HG03097 (cell line): ENCODE data around the gene PTDSS2.
A peak's percentile ranks its signal among the peaks of the same experiment; 100 is the strongest.

Experiments used
- ATAC-seq: cut with Tn5 transposase; IDR thresholded peaks from one replicate; pipeline ENCODE4 v1.9.1; 2021; ENCODE audit not compliant: unreplicated experiment, low FRiP score

Gene PTDSS2

DNA sequence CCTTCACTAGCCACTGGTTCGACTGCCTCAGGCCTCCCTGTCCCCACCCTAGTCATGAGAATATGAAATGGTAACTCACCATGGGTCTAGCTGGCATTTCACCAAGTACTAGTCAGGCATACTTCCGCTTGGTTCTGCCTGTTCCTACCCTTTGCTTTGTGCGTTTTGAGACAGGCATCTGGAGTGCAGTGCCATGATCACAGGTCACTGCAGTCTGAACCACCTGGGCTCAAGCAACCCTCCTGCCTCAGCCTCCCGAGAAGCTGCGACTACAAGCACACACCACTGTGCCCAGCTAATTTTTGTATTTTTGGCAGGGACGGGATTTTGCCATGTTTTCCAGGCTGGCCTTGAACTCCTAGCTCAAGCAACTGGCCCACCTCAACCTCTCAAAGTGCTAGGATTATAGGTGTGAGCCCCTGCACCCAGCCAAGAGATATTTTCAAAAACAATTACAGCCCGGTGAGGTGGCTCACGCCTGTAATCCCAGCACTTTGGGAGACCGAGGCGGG is 71.2 kb downstream of the PTDSS2 start:
- ATAC-seq: no peak

DNA sequence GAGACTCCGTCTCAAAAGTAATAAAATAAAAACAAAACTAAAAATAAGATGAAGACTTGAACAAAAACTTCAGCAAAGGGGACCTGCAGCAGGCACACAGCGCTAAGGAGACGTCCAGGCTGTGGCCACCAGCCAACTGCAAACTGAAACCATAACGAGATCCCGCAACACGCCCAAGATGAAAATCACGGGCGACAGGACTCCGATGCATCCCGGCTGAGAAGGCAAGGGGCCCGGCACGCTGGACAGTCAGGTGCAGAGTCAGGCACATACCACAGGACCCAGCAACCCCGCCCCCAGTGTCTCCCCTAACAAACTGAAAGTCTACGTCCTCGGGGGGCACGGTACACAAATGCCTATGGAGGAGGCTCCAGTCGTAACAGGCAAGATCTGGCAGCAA is 76.1 kb downstream of the PTDSS2 start:
- ATAC-seq: no peak

DNA sequence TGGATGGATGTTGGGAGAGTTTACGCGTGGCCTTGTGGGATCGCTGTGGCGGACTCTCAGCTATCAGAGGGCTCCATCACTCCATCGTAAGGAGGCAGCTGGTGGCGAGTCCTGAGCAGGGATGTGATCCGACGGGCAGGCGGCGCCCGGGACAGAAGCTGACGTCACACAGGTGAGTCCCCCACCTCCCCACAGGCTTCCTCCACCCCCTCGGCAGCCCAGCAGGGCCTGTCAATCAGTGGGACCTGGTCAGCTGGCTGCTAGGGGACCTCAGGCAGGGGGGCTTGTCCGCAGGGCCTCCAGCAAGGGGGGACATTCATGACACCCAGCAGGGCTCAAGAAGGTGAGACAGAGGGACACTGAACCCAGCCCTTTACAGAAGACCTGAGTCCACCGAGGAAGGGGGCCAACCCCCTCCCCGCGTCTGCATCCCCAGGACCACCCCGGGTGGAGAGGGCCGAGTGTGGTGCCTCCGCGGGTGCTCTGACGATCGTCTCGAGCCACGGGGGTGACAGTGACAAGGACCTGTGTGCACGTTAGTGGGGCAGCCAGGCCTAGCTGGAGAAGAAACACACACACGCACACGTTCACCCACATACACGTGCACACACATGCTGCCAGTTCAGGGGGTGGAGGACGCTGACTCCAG is 78.2 kb downstream of the PTDSS2 start:
- ATAC-seq: no peak

DNA sequence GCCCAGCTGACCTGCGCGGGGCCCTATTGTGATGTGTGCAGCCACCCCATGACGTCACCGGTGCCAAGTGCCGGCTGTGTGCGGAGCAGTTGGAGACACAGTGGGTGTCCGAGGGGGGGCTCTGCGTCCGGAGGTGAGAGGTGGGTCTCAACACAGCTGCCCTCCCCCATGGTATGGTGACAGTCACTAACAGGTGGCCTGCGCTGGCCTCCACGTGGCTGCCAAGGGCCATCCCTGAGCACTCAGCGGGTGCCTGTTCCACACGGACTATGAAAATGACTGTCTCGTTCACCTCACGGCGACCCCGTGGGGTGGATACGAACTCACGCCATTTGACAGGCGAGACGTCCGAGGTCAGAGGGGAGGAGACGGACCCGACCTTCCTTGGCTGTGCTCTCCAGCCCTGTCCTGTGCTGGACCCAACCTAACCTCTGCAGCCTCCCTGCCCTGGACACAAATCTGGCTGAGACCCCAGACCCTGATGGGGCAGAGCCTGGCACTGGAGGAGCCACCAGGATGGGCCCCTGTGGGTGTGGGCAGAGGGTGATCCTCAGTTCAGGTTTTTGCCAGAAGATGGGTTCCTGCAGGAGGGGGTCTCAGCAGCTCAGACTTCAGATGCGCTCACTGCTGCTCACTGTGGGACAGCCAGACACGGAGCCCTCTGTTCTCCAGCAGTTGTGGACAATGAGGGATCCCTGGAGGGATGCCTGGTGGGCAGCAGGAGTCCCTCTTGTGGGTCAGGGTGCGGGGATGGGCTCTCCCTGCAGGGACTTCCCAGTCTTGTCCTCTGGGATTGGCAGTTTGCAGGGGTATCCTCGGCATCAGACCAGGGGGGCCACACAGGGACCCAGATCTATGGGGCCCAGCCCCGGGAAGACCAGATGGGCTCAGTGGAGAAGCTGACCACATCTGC is 79.0 kb downstream of the PTDSS2 start:
- no peak for ATAC-seq

DNA sequence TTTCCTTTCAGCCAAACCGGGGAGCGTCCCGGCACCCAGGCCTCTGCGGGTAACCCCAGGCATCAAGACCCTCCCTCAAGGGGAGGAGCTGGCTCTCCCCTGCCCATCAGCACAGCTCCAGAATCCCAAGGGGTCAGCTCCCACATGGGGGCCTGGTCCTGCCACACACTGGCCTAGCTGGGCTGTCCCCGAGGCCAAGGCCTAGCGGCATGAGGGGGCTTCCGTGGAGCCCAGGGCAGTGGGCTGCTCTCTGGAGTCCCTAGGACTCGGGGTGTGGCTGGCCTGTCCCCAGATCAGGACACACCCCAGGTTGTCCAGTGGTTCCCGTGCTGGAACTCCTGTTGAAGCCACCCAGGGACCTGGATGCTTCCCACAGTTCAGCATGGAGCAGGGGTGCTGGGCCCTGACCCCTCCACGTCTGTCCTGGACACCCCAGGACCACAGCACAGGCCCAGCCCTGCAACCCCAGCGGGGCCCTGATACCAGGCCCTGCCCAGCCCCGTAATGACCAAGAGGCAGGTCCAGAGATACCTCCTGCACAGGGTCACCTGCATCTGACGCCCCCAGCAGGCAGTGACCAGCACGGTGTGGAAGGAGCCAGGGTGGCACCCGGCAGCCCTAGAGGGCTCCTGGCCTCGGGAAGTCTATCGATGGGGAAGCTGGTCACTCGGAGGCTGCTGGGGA is 79.8 kb downstream of the PTDSS2 start:
- no peak for ATAC-seq

DNA sequence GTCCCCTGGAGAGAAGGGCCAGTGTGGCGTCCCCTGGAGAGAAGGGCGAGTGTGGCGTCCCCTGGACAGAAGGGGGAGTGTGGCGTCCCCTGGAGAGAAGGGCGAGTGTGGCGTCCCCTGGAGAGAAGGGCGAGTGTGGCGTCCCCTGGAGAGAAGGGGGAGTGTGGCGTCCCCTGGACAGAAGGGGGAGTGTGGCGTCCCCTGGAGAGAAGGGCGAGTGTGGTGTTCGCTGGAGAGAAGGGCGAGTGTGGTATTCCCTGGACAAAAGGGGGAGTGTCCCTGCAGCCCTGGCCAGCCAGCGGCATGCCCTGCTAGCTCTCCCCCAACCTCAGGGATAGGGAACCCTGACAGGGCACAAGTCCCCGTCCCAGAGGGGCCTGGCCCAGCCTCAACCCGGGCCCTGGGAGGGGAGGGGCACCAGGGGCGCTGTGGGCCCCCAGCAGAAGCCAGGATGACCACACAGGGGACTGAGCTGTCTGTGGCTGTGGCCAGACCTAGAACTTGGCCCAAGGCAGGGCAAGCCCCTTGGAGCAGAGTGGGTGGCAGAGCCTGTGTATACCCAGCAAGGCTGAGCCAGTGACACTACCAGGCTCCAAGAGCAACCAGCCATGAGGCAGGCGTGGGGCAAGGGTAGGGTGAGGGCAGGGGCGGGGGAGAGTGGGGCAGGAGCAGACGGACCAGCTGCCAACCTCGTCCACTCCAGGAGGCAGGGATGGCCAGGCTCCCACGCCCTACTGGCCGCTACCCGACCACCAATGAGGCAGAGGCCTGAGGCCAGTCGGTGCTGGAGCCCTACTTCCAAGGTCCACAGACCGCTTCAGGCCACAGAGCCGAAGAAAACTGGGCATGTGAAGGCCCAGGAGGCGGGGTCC is 81.1 kb downstream of the PTDSS2 start:
- no peak for ATAC-seq

DNA sequence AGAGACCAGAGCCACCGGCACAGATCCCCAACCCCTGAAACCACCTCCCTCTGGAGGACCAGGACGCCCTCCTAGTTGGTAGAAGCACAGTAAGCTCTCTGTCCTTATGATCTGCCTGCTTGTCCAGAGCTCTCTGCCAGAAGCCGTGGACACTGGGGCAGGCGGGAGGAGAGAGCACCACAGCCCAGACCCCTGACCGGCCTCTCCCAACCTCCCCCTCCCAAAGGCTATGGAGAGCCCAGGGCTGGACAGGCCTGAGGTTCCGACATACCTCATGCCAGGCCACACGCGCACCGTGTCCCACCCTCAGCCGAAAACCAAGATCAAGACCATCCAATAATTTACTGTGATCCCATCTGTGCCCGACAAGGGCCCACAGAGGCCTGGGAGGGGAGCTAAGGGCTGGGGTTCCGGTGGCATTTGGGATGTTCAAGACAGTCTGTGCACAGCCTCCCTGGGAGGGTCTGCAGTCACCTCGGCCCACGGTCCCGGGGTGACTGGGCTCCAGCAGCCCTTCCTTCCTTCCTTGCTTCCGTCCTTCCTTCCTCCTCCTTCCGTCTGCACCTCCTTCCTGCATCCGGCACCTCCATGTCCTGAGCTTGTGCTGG is 81.9 kb downstream of the PTDSS2 start:
- no peak for ATAC-seq

DNA sequence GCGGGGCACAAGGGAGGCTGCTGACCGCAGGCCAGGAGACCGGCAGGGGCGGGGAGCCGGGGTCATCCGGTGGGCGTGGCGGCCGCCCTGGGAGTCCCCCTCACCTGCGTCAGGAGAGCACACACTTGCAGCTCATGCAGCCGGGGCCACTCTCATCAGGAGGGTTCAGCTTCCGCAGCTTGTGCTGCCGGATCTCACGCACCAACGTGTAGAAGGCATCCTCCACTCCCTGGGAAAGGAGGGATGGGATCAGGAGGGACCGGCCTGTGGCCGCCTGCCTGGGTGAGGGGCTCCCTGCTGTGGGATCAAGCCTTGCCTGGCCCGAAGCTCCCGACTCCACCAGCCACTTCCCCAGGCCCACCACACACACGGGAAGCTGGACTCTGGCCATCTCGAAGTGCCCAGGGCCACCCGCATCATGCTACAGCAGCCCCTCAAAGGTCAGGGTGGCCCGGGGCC is 82.5 kb downstream of the PTDSS2 start:
- ATAC-seq: no peak

DNA sequence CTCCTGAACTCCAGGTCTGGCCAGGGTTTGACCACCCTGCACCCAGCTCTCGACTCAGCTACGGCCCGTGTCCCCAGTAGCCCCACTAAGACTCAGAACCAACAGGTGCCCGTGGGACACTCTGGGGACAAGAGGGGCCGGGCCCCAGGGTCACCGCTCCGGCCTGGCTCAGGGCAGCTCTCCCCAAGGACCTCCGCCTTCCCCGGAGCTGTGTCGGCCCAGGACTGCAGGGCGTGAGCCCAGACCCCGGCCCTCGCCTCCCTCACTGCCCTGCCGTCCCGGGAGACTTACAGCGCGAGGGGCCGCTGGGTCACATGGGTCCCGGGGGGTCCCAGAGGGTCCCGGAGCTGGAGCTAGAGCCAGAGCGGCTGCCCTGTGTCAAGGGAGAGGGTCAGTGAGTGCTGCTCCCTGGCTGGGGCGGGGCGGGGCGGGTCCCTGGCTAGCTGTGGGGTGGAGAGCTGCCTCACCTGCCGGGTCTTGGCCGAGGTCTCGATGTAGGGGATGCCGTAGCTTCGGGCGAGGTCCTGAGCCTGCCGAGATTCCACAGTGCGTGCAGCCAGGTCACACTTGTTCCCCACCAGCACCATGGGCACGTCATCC is 83.0 kb downstream of the PTDSS2 start:
- ATAC-seq: no peak

DNA sequence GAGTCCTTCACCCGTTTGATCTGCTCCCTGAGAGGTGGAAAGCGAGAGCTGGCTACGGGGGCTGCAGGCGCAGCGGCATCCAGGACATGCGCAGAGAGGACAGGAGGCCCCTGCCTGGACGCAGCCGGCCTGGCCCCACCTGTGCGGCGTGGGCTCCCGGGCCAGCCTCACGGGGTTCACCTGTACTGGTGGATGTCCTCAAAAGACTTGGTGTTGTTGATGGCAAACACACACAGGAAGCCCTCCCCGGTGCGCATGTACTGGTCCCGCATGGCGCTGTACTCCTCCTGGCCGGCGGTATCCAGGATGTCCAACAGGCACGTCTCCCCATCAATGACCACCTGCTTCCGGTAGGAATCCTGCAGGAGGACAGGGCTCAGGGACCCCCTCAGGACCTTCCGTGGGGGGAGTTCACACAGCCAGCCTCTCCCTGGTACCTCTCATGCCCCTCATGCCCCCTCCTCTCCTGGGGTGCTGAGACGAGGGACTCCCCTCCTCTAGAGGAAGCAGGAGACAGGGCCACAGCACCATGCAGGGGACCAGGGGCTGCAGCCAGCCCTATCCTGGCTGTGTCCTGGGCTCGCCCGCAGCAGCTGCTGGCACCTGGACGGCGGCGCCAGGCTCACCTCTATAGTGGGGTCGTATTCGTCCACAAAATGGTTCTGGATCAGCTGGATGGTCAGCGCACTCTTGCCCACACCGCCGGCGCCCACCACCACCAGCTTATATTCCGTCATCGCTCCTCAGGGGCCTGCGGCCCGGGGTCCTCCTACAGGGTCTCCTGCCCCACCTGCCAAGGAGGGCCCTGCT is 83.7 kb downstream of the PTDSS2 start:
- ATAC-seq: no peak

DNA sequence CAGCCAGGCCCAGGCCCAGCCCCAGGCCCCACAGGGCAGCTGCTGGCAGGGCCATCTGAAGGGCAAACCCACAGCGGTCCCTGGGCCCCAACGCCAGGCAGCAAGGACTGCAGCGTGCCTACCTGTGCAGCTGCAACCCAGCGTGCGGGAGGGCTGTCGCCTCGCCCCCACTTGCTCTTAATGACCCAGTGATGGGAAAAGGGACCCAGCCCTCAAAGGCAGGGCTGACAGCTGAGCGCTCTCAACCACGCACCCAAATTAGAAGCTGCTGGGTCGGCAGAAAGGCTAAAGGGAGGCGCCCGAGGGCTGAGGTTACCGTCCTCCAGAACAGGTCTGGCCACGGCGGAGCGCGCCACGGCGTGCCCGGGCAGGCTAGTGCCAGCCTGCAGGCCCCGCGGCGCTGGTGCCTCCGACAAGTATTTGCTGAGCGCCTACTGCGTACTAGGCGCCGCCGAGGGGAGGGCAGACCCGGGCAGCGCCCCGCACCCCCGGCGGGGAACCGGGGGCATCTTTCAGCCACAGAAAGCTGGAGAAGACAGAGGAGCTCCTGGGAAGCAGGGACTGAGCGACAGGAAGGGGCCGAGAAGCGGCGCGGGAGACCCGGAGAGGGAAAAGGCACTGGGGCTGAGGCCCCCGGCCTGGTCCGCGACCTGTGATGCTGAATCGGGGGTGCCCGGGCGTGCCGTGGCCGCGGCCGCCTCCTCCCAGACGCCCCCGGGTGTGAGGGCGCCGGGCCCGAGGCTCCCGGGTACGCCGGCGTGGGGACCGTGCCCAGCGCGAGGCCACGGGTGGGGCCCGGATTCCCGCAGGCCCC is 84.5 kb downstream of the PTDSS2 start:
- no peak for ATAC-seq

DNA sequence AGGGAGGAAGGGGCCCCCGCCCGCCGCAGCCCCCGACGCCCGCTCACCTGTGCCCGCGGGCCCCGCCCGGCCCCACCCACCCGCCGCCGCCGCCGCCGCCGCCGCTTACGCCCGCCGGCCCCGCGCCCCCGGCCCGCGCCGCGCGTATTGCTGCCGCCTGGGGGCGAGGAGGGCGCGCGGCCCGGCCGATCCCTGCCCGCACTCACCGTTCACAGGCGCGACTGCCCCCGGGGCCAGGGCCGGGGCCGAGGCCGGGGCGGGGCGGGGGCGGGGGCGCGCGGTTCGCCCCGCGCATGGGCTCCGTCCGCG is 85.1 kb downstream of the PTDSS2 start:
- ATAC-seq: no peak

DNA sequence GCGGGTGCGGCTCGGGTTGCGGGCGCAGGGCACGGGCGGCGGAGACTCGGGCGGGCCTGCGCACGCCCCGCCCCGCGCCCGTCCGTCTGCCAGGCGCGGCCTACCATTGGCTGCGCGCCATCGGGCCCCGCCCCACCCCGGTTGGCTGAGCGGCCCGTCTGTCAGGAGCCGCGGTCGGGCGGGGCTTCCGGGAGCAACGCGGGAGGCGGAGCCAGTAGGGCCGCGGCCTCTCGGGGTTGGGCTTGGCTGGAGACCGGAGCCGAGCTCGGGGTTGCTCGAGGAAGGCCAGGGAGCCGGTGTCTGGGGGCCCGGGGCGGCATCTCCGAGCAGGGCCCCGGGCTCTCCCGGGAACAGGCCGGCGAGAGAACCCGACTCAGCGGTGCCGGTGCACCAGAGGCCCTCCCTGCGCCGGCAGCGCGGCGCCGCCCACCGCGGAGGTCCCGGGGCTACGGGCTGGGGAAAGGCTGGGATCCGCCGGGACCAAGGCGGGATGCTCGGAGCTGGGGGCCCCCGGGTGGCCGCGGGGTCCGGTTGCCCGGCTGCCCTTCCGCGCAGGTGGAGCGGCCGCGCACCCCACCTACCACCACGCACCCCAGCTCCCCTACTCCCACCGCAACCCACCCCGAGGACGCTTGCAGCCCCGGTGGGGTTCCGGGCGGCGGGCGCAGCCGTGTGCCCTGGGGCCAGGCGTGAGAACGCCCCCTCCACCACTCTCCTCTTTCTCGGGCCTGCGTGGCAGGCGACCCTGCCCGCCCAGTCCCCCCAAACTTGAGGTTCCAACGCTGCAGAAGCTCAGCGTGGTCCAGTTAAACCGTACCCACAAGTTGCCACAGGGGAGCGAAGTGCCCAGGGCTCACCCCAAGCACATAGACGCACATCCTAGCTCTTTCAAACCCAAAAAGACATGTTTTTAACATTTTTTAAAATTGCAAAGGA is 85.7 kb downstream of the PTDSS2 start, which contains the start of gene HRAS:
Gene HRAS, minus strand, starts transcription at position 58 of the 936 bp plus-strand sequence.
- ATAC-seq: peak; percentile 75

DNA sequence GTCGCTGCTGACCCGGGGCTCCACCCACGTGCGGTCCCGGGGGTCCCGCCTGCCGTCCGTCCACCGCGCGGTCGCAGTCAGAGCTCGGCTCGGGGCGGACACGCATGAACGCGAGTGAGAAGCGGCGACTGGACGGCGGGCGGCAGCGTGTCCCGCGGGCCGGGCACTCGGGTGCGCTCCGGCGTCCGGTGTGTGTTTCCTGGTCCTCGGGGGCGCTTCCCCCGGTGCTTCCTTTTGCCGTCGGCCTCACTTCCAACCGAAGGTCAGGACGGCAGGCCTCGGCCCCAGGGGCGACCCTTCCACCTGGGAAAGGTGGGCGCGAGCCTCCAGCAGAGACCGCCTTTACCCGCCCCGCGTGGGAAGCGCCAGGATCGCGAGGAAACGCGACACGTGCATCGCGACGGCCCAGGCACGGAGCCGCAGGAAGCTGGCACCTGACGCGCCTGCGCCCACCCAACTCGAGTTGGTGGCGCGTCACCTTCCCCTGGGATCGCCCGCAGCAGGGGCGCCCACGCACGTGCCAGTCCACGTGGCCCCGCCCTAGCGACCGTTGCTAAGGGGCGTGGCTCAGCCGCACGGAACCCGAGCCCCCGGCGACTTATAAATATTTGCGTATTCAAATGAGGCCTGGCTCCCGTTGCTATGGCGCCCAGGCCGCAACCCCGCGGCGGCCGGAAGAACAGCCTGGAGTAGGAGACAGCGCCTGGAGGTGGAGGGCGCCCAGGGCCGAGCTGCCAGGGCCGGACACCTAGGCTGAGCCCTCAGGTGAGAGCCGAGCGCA is 87.0 kb downstream of the PTDSS2 start, which contains the start of gene LRRC56:
Gene LRRC56, plus strand, starts transcription at position 687 of the 781 bp plus-strand sequence. CDS start 3,158 bp downstream, outside the sequence.
- peak; percentile 35 for ATAC-seq

DNA sequence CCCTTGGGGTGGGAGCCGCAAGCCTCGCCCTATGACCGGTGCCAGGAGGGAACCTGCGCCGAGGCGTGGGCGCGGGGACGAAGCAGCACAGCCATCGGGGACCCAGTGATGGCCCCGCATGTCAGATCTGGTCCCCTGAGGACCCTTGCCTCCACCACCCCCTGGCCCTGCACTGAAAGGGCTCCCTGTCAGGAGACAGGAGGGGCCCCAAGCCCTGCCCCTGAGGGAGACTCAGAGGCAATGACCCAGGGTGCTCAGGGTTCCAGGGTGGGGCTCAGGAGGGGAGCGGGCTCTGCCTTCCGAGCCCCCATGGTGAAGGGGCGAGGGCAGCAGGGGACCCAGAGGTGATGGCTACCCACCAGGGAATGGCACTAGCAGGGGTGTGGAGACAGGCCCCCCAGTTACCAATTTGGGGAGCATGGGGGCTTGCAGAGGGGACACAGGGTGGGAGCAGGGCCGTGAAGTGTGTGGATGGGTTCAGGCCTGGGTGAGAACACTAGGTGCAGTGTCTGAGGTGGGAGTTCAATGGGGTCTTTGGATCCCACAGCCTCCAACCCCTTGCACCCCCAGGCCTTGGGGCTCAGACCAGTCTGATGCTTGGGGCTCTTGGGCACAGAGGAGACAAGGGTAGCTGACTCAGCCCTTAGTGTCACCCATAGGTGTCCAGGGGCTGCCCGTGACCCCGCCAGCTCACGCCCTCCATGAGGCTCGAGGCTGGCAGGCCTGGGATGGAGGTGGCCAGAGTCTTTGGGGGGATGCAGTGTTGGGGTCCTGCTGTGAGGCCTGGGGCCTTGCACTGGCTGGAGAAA is 87.7 kb downstream of the PTDSS2 start:
- no peak for ATAC-seq
